Loucy (cell line): ENCODE measurements around the gene AP1G2.

Experiments used
- H2AFZ ChIP-seq: fragments of 200-600 bp; sonication (generic); 2 replicates; pipeline ENCODE4 v1.6.0; 2016; ENCODE audit warnings: antibody characterized with exemption, mild to moderate bottlenecking, low read length, moderate library complexity
- H3F3A ChIP-seq: fragments of 200-600 bp; 2 replicates; pipeline ENCODE4 v1.6.0; 2016; ENCODE audit warnings: antibody characterized with exemption, low read depth, mild to moderate bottlenecking
- H3K27me3 ChIP-seq: fragments of 200-600 bp; sonication (generic); 2 replicates; pipeline ENCODE4 v1.6.1; 2014; ENCODE audit warnings: low read length, mild to moderate bottlenecking; ENCODE audit not compliant: insufficient read depth, poor library complexity, severe bottlenecking
- H3K36me3 ChIP-seq: fragments of 200-600 bp; sonication (generic); 2 replicates; pipeline ENCODE4 v1.6.1; 2016; ENCODE audit warnings: low read length; ENCODE audit not compliant: insufficient read depth
- H3K4me1 ChIP-seq: fragments of 200-600 bp; sonication (generic); 2 replicates; pipeline ENCODE4 v1.5.1; 2014; ENCODE audit warnings: low read length, mild to moderate bottlenecking; ENCODE audit not compliant: insufficient read depth, poor library complexity, severe bottlenecking
- H3K4me2 ChIP-seq: fragments of 200-600 bp; sonication (generic); 2 replicates; pipeline ENCODE4 v1.6.0; 2014; ENCODE audit warnings: antibody characterized with exemption, low read length, low read depth, mild to moderate bottlenecking; ENCODE audit not compliant: poor library complexity, severe bottlenecking
- H3K4me3 ChIP-seq: fragments of 200-600 bp; sonication (generic); 2 replicates; pipeline ENCODE4 v1.5.1; 2014; ENCODE audit warnings: low read length, mild to moderate bottlenecking, mixed read lengths; ENCODE audit not compliant: poor library complexity, severe bottlenecking
- H3K79me2 ChIP-seq: fragments of 200-600 bp; sonication (generic); 2 replicates; pipeline ENCODE4 v1.6.1; 2014; ENCODE audit warnings: low read length; ENCODE audit not compliant: insufficient read depth
- H3K9ac ChIP-seq: fragments of 200-600 bp; sonication (generic); 2 replicates; pipeline ENCODE4 v1.6.0; 2014; ENCODE audit warnings: mild to moderate bottlenecking, low read depth, low read length, moderate library complexity; ENCODE audit not compliant: poor library complexity, severe bottlenecking
- H3K9me2 ChIP-seq: fragments of 200-600 bp; sonication (generic); replicated peaks from 2 replicates; pipeline ENCODE4 v1.6.1; 2016; ENCODE audit warnings: low read depth, low read length, mixed read lengths
- H3K9me3 ChIP-seq: fragments of 200-600 bp; sonication (generic); 2 replicates; pipeline ENCODE4 v1.6.1; 2014; ENCODE audit warnings: mild to moderate bottlenecking, antibody characterized with exemption, low read length, low read depth; ENCODE audit not compliant: insufficient read depth
- H4K20me1 ChIP-seq: fragments of 200-600 bp; sonication (generic); 2 replicates; pipeline ENCODE4 v1.6.0; 2014; ENCODE audit warnings: antibody characterized with exemption, low read length, mild to moderate bottlenecking; ENCODE audit not compliant: insufficient read depth, poor library complexity, severe bottlenecking
- EZH2phosphoT487 ChIP-seq: fragments of 200-600 bp; IDR thresholded peaks from 2 replicates; pipeline ENCODE4 v1.6.1; 2018; ENCODE audit warnings: antibody characterized with exemption, mild to moderate bottlenecking, moderate library complexity, borderline replicate concordance
- TF ChIP-seq, protein P1 (sequence below): fragments of 200-600 bp; sonication (generic); conservative IDR thresholded peaks from 2 replicates; pipeline ENCODE4 v1.5.1; 2014; ENCODE audit warnings: mild to moderate bottlenecking, antibody characterized with exemption, low read length

AP1G2 gene

DNA sequence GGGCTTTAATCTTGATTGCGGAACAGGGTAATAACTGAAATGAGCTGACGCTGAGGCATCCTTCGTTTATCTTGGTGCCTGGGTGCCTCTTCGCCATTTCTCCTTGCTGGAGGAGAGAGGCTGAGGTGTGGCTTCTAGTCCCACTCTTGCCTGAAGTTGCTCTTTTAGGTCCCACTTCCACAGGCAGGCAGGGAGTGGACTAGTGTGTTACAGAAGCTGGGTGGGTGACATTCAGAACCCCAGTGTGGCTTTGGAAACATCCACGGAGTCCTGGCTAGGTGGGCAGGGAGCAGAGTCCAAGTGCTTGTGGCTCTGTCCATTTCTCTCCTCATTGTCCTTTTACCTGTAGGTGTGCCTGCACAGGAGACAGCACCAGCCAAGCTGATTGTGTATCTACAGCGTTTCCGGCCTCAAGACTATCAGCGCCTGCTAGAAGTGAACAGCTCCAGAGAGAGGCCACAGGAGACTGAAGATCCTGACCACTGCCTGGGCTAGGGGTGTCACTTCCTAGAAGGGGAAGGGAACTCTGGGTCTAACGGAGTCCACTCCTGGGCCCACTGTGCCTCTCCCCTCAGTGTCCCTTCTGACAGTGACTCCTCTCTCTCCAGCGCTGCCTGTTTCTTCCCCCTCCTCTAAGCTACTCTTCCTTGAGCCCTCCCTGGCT lies 9.1 kb downstream of the AP1G2 start:
- Histone ChIP-seq H3K9me3 (no peaks in the 10 kb centered on the region), H4K20me1 (peaks cover 7% of the 10 kb centered on the region), H3K9me2 (no peaks in the 10 kb centered on the region), H3K4me1 (peaks cover 8% of the 10 kb centered on the region), H3K9ac (peak overlapping the region; percentile 12), H2AFZ (no peak overlapping the region), H3K27me3 (no peaks in the 10 kb centered on the region), H3K36me3 (peaks cover 24% of the 10 kb centered on the region; the same call in 1 of the 2 replicates), H3K4me3 (no peak overlapping the region), H3F3A (no peaks in the 10 kb centered on the region), H3K4me2 (peak overlapping the region; percentile 98), H3K79me2 (peaks cover 16% of the 10 kb centered on the region; the same call in 1 of the 2 replicates)
- TF ChIP-seq EZH2phosphoT487 = no peak
- TF ChIP-seq, protein P1, sequence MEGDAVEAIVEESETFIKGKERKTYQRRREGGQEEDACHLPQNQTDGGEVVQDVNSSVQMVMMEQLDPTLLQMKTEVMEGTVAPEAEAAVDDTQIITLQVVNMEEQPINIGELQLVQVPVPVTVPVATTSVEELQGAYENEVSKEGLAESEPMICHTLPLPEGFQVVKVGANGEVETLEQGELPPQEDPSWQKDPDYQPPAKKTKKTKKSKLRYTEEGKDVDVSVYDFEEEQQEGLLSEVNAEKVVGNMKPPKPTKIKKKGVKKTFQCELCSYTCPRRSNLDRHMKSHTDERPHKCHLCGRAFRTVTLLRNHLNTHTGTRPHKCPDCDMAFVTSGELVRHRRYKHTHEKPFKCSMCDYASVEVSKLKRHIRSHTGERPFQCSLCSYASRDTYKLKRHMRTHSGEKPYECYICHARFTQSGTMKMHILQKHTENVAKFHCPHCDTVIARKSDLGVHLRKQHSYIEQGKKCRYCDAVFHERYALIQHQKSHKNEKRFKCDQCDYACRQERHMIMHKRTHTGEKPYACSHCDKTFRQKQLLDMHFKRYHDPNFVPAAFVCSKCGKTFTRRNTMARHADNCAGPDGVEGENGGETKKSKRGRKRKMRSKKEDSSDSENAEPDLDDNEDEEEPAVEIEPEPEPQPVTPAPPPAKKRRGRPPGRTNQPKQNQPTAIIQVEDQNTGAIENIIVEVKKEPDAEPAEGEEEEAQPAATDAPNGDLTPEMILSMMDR = no peak

DNA sequence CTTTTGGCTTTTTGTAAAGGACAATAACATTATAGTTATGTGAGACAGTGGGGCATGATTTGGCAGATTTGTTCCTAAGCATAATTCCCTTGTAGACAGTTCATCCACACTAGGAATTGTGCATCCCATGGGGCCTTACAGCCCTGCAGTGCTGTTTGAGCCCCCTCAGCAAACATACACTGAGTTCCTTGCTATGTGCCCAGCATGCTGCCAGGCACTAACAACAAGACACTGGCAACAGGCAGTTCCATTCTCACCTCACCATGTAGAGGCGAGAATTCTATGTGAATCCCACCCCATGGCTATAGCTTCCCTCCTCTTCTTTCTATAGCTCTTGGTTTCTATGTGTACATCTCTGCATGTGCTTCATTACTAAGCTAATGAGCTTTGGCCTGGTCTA lies 9.6 kb downstream of the AP1G2 start:
- Histone ChIP-seq H3K27me3 (no peaks in the 10 kb centered on the region), H3K4me2 (peak overlapping the region; percentile 98), H3K4me3 (no peak overlapping the region), H4K20me1 (peaks cover 7% of the 10 kb centered on the region), H3K36me3 (peaks cover 24% of the 10 kb centered on the region; the same call in 1 of the 2 replicates), H3F3A (no peaks in the 10 kb centered on the region), H2AFZ (no peak overlapping the region), H3K9me3 (no peaks in the 10 kb centered on the region), H3K9ac (peak overlapping the region; percentile 12), H3K9me2 (no peaks in the 10 kb centered on the region), H3K4me1 (peaks cover 8% of the 10 kb centered on the region), H3K79me2 (peaks cover 16% of the 10 kb centered on the region; the same call in 1 of the 2 replicates)
- TF ChIP-seq, protein P1 = no peak
- no peak for TF ChIP-seq EZH2phosphoT487

DNA sequence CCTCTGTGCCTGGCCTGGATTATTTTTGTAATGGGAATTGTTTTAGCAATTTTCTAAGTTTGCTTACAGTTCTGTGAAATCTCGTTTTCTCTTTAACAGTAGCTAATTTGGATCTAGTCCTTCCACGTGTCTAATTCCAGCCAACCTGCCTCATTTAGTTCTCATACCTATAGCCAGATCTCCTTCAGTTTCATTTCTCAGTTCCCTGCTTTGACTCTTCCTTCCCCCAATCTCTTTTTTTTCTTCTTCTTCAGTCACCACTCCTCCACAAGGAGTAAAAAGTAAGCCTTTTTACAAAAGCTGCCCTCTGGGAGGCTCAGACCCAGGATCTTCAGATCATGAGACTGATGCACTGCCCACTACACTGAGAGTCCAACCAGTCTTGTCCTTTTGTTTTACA lies 10.1 kb downstream of the AP1G2 start:
- no peaks in the 10 kb centered on the region for H3K9me3 ChIP-seq
- no peaks in the 10 kb centered on the region for H3F3A ChIP-seq
- H3K36me3 ChIP-seq = peaks cover 24% of the 10 kb centered on the region; the same call in 1 of the 2 replicates
- peak overlapping the region; percentile 98 for H3K4me2 ChIP-seq
- peak overlapping the region; percentile 97 for H3K4me3 ChIP-seq
- TF ChIP-seq, protein P1 = no peak
- TF ChIP-seq EZH2phosphoT487 = no peak
- no peaks in the 10 kb centered on the region for H3K27me3 ChIP-seq
- H3K79me2 ChIP-seq = peaks cover 16% of the 10 kb centered on the region; the same call in 1 of the 2 replicates
- no peak overlapping the region for H2AFZ ChIP-seq
- H3K4me1 ChIP-seq = peaks cover 8% of the 10 kb centered on the region
- no peaks in the 10 kb centered on the region for H3K9me2 ChIP-seq
- peaks cover 5% of the 10 kb centered on the region for H4K20me1 ChIP-seq
- H3K9ac ChIP-seq = peak overlapping the region; percentile 90
